Fibroblast of the aortic adventitia (primary cell): Measurements from ENCODE around the gene TADA2A. TPM values are rescaled to one million over a fixed set of nuclear protein-coding genes. Genes with fewer than 3 reads are reported as not detected.

ENCODE experiments used
- DNase-seq: peaks from one replicate; pipeline ENCODE4 v3.0.0-alpha.2; 2010; ENCODE audit warnings: low read depth
- H3K4me3 ChIP-seq: 2 replicates; pipeline ENCODE4 v1.5.1; 2011; ENCODE audit warnings: low read depth, mild to moderate bottlenecking, control low read depth, low read length, moderate library complexity
- total RNA-seq: library from RNA; depleted of rRNA; stranded (reverse); fragments of >200 nt; gene quantifications from 2 replicates; pipeline ENCODE4 v1.2.3, GENCODE V29; 2012; ENCODE audit warnings: low replicate concordance
- TF ChIP-seq, protein P1 (sequence below): IDR thresholded peaks from 2 replicates; pipeline ENCODE4 v1.5.1; 2011; ENCODE audit warnings: mild to moderate bottlenecking, low read length, control low read depth, inconsistent platforms; ENCODE audit not compliant: insufficient read depth

The TADA2A gene
- total RNA-seq, 1 donor = 21.3 TPM

GRCh38 chr17:37422971-37423625 lies 16.4 kb downstream of the TADA2A start:
- TF ChIP-seq, protein P1, sequence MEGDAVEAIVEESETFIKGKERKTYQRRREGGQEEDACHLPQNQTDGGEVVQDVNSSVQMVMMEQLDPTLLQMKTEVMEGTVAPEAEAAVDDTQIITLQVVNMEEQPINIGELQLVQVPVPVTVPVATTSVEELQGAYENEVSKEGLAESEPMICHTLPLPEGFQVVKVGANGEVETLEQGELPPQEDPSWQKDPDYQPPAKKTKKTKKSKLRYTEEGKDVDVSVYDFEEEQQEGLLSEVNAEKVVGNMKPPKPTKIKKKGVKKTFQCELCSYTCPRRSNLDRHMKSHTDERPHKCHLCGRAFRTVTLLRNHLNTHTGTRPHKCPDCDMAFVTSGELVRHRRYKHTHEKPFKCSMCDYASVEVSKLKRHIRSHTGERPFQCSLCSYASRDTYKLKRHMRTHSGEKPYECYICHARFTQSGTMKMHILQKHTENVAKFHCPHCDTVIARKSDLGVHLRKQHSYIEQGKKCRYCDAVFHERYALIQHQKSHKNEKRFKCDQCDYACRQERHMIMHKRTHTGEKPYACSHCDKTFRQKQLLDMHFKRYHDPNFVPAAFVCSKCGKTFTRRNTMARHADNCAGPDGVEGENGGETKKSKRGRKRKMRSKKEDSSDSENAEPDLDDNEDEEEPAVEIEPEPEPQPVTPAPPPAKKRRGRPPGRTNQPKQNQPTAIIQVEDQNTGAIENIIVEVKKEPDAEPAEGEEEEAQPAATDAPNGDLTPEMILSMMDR = no peak
- H3K4me3 ChIP-seq = no peak overlapping the region
- no peak for DNase-seq

DNA sequence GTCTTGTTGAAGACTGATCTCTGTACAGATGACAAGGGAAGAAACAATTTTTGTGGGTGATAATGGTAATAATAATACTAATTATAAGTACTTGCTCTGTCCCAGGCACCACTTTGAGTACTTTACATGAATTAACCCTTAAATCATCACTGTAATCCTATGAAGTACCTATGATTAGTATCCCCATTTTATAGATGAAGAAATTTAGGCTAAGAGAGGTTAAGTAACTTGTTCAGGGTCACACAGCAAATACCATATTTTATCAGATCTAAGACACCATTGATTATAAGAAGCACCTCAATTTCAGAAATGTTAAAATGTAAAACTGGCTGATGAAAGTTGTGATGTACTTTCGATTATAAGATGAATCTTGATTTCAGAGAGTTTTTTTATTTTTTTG lies 18.6 kb downstream of the TADA2A start:
- DNase-seq = no peak
- TF ChIP-seq, protein P1 = no peak

DNA sequence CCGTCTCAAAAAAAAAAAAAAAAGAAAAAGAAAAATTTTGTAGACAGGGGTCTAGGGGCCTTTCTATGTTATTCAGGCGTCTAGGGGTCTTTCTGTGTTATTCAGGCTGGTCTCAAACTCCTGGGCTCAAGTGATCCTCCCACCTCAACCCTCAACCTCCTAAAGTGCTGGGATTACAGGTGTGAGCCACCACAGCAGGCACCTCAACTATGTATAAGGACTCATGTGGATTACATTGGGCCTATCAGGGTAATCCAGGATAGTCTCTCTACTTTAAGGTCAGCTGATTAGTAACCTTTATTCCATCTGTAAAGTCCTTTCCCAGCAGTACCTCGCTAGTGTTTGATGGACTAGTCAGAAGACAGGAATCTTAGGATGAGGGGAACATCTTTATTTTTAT lies 22.4 kb downstream of the TADA2A start:
- TF ChIP-seq, protein P1 = no peak
- no peak for DNase-seq
- H3K4me3 ChIP-seq = no peak overlapping the region

More for the DNA sequence above, 18.6 kb downstream of the TADA2A start:
- no peak overlapping the region for H3K4me3 ChIP-seq

GRCh38 chr17:37429453-37429852 lies 22.8 kb downstream of the TADA2A start:
- TF ChIP-seq, protein P1 = no peak
- no peak overlapping the region for H3K4me3 ChIP-seq
- no peak for DNase-seq

GRCh38 chr17:37430051-37430627 lies 23.5 kb downstream of the TADA2A start:
- TF ChIP-seq, protein P1 = no peak
- H3K4me3 ChIP-seq = no peak overlapping the region
- peak; percentile 72 for DNase-seq

- no peak for DNase-seq
- H3K4me3 ChIP-seq = no peak overlapping the region
- TF ChIP-seq, protein P1 = no peak
Observed at GRCh38 chr17:37432671-37433070, 26.0 kb downstream of the TADA2A start.
